RCC 7860 (cell line): ENCODE results near the gene SH3PXD2B.
"Not testable (repeated sequence)": the region's sequence is repeated elsewhere in the genome, so short reads cannot be mapped to it uniquely, and the experiment has no call there.

ENCODE experiments used
- DNase-seq: peaks from one replicate; pipeline ENCODE4 v3.0.0-alpha.2; 2015; ENCODE audit warnings: low spot score
- FAIRE-seq: peaks from 2 replicates; lab custom pipeline; 2012; peaks lifted over from hg19 to GRCh38; lab: Jason Lieb, UNC

SH3PXD2B gene

DNA sequence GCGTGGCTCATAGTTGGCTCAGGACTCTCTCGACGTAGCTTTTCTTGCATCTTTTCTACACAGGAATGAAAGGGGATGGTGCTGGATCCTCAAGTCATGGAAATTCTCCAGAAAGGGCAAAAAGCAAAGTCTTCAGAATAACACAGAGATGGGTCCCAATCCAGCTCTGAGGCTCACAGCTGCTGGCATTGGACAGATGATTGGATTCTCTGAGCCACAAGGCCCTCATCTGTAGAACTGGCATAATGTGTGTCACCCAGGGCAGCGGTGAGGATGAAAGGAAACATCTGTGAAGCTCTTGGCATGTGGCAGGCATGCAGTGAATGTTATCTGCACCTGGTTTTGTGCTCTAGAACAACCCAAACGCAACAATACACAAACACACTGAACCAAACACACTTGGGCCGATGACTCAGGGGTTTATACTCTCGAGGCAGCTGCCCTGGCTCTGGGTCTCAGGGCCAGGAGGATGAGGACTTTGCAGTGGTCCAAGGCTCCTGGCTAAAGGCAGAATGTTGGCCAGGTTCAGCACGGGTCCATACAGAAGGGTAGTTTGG, 106.8 kb downstream of the SH3PXD2B start:
- FAIRE-seq (no peak), DNase-seq (no peak)

DNA sequence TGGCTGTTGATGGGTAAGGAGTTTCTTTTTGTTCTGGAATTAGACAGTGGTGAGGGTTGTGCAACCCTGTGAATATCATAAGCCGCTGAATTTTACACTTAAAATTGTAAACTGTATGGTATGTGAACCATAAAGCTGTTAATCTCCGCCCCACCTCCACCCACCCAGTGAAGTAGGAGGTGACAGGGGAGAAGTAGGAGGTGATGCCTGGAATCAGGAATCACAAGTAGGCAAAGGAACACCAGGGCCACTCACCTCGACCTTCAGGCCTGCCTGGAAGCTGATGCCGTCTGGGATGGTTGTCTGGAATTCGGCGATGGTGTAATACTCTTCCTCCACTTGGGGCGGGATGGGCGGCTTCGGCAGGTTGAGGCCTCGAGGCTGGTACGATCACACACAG, 108.4 kb downstream of the SH3PXD2B start:
- DNase-seq (no peak), FAIRE-seq (no peak)

DNA sequence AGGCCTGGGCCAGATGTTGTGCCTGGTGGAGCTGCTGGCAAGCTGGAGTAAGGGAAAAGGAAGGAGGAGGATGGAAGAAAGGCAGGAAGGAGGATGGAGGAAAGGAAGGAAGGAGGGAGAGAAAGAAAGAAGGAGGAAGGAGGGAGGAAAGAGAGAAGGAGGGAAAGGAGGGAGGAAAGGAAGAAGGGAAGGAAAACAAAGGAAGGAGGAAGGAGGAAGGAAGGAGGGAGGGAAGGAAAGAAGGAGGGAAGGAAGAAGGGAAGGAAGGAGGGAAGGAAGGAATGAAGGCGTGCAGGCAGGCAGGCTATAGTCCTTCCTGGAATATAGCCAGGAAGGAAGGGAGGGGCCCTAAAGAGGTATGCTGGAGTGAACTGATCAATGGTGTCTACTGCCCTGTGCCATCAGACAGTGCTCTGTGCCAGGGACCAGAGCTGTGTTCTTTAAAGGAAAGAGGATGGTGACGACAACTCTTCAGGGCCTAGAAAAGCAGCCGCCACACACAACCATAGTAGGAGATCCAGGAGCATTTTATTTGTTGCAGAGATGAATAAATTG, 109.4 kb downstream of the SH3PXD2B start:
- no peak for FAIRE-seq
- no peak for DNase-seq

DNA sequence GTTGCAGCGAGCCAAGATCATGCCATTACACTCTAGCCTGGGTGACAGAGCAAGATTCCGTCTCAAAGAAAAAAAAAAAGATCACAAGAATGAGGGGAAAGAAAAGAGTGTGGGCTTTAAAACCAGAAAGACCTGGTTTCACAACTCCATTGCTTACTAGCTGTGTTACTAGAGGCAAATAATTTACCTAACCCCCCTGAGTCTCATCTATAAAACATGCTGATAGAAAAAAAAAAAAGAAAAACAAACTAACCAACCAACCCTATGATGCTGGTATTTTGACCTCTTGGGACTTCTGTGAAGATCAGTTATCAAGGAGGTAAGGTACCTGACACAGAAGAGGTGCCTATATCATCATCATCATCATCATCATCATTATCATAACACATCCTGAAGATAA, 110.6 kb downstream of the SH3PXD2B start:
- no peak for DNase-seq
- no peak for FAIRE-seq

DNA sequence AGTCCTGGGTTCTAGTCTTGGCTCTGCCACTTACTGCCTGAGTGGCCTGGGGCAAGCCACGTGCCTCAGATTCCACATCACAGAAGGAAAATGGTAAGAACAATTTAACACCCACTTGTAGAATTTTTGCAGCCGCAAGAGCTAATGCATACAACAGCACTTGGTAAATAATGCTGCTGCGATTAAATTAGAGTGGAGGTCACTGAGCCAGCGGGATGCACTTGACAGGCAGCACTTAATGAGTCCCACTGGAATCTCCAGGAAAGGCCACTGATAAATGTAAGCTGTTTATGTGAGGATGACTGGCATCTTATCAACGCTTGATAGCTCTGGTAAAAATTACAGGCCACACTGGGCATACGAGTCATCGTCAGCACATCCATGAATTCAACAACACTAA, 111.4 kb downstream of the SH3PXD2B start:
- no peak for DNase-seq
- FAIRE-seq, result no peak

DNA sequence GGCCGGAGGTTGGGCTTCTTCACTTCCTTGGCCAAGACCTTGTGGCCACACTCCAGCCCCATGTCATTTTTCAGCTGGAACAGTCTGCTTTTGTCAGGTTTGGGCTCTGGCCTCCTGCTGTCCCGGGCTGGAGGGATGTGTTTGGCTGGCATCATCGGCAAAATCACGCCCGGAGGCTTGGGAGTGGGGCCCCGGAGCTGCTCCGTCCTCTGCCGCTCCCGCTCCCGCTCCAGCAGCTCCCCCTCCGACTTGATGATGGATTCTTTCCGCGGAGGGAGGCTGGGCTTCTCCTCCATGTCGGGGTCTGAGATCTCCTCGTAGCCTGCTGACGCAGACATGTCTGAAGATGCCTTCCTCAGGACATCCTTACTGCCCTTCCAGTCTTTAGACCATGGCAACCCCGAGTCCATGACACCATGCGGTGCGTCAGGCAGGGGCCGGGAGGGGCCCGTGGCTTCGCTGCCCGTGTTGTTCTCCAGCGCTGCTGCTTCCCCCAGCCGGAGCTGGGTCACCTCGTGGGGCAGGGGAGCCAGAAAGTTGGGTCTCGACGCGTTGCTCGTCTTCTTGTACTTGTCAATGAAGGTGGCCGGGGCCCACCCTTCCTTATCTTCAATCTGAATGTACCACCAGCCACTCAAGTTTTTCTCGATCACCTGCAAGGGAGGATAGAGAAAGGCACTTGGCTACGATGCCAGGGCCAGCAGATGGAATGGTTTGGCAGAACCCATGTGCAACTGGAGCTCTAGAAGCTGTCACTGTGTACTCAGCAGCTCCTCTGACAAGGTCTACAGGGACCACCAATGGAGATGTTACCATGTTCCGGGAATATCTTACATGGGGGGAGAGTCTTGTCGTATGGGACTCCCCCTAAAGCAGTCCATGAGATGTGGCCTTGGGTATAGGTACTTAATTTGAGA, 114.8 kb downstream of the SH3PXD2B start:
- FAIRE-seq (no peak), DNase-seq (no peak)

DNA sequence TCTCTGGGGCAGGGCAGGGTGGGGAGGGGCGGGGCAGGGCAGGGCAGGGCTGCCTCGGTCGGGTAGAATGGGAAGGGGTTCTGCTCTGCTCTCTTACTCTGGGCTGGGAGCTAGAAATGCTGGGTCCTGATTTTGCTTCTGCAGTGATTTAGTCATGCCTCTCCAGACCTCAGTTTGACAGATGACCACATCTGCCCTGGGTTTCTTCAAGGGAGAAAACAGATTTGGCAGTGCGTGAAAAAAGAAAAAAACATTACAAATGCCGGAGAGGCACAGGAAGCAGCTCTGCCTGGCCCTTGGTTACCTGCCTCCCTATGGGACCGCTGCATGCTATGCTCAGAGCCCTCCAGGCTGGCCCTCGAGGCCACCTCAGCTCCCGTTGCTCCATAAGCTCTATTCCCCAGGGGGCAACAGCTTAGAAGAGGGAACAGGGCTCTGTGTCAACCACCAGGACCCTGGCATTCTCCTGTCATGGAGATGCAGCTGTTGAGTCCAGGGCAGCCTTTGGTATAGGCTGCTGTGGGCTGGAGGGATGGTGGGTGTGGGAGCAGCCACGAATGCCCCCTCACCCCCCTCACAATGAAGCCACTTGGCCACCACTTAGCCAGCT, 117.5 kb downstream of the SH3PXD2B start:
- FAIRE-seq (no peak), DNase-seq (no peak)

DNA sequence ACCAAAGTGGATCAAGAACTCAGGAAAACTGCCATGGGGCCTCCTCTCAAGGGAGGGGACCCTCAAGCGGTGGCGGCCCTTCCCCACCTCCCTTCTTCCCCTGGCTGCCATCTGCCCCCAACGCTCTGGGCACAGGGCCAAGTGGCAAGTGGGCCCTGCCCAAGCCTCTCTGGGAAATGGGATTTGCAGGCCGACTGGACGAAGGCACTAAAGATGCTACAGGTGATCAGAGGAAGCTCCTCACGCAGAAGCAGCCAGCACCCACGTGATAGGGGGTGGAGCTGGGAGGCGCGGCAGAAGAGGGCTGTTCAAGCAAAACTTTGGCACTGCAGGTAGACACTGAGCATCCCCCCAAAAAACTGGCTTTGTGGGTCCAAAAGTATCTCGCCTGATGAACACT, 118.1 kb downstream of the SH3PXD2B start:
- DNase-seq (no peak), FAIRE-seq (no peak)

DNA sequence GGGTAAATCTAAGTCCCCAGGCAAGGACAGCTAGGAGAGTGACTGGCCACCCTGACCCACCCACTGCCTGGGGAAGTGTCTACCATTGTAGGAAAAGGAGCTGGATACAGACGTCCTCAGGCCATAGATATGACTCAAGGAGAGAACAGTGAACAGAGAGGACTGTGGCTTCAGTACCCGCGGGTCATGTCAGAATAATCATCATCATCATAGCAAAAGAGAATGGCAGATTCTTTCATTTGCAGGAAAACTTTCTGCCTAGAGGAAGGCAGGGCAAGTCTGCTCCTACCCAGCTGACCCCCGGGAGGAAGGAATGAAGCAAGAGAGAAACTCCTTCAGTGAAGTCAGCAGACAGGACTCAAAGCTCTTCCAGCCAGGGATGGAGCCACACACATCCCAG, 118.6 kb downstream of the SH3PXD2B start:
- no peak for DNase-seq
- no peak for FAIRE-seq

DNA sequence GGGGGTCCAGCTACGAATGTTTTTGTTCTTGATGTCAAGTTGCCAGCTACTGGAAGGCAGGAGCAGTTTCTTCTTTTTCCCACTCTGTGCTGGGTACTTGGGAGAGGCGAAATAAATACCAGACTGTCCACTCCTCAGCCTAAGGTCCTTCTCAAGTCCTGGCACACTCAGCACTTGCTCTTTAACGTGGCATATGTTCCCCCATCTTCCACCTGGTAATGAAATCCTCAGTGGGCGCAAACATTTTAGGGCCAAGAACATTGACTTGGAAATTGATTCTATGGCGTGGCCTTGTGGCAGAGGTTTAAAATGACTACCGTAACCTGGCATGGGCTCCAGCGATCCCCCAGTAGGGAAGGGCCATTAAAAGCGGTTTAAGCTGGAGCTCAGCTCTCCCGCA, 119.7 kb downstream of the SH3PXD2B start:
- FAIRE-seq (no peak), DNase-seq (no peak)

DNA sequence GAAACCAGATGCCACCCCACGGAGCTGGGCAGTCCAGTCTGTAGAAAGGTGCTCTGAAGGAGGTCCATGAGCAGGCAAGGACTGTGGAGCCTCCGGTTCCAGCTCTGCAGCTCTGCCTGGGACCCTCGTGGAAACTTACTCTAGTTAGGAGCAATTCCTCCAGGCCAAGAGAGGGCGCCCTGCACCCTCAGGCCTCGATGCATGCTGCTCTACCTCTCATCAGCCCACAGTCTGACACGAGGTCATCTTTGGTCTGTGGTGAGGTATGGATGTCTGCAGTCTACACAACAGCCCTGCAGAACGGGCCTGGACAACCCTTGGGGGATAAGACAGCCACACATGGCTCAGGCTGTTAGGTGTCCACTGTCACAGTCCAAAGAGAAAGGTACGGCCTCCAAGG, 120.1 kb downstream of the SH3PXD2B start:
- no peak for FAIRE-seq

DNA sequence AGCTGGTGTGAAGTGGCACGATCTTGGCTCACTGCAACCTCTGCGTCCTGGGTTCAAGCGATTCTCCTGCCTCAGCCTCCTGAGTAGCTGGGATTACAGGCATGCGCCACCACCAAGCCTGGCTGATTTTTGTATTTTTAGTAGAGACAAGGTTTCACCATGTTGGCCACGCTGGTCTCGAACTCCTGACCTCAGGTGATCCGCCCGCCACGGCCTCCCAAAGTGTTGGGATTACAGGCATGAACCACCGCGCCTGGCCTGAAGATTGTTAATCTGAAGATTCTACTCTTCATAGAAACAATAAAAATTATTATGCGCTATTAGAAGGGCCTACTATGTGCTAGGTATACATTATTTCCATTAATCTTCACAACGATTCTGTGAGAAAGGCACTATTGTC, 127.4 kb downstream of the SH3PXD2B start:
- not testable (repeated sequence) for FAIRE-seq, DNase-seq

More for the DNA sequence above, 120.1 kb downstream of the SH3PXD2B start:
- no peak for DNase-seq

DNA sequence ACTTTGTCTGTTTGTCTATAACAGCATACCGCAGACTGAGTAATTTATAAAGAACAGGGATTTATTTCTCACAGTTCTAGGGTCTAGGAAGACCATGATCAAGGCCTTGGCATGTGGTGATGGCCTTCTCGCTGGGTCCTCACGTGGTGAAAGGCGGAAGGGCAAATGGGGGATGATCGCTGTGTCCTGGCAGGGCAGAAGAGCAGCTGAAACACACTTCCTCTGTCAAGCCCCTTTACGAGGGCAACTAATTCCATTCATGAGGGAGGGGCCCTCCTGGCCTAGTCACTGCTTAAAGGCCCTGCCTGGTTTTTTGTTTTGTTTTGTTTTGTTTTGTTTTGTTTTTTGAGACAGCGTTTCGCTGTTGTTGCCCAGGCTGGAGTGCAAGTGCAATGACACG, 128.9 kb downstream of the SH3PXD2B start:
- FAIRE-seq (no peak), DNase-seq (no peak)

DNA sequence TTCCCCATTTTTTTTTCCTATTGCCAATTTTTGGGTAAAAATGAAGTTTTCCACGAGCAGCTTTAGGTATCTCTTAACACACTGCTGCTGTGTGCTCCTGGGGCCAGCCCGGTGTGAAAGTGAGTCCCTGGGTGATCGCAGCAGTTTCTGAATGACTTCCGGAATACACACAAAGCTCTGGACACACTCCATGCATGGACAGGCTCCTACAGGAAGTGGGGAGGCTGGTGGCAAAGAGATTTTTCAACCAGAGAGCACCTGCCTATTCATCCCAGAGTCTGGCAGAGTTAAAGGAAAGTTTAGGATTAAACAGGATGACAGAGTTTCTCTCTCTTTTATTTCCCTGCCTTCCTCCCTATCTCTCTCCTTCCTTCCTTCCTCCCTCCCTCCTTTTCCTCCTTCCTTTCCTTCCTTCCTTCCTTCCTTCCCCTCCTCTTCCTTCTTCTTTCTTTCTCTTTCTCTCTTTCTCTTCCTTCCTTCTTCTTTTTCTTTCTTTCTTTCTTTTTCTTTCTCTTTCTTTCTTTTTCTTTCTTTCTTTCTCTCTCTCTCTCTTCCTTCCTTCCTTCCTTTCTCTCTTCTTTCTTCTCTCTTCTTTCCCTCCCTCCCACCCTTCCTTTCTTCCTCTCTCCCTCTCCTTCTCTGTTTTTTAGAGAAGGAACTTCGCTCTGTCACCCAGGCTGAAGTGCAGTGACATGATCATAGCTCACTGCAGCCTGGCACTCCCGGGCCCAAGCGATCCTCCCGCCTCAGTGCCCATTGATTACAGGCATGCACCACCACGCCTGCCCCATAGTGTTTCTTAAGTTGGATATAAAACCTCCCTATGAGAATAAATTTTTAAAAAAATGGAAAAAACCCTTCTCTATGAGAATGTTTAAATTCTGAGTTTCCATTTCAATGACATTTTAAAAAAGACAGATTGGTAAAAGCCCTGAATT, 132.0 kb downstream of the SH3PXD2B start:
- FAIRE-seq, result peak; percentile 30
- DNase-seq, result peak; percentile 68

DNA sequence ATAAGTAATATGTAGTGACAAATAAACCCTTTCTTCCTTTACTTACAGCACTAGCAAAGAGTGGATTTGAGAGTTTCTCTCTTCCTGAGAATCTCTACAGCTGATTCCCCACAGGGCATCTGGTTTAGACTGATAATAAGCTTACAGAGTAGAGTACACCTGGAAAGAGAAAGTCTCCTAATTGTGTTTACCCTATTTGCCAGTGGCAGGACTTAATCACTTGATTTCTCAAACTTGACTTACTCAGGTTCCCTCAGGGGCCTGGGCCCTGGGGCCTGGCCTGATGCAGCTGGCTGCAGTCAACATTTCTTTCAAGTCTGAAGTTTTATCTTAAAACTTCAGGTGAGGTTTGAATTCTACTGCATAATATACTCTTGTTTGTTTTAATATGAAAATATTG, 132.7 kb downstream of the SH3PXD2B start:
- no peak for DNase-seq
- no peak for FAIRE-seq

DNA sequence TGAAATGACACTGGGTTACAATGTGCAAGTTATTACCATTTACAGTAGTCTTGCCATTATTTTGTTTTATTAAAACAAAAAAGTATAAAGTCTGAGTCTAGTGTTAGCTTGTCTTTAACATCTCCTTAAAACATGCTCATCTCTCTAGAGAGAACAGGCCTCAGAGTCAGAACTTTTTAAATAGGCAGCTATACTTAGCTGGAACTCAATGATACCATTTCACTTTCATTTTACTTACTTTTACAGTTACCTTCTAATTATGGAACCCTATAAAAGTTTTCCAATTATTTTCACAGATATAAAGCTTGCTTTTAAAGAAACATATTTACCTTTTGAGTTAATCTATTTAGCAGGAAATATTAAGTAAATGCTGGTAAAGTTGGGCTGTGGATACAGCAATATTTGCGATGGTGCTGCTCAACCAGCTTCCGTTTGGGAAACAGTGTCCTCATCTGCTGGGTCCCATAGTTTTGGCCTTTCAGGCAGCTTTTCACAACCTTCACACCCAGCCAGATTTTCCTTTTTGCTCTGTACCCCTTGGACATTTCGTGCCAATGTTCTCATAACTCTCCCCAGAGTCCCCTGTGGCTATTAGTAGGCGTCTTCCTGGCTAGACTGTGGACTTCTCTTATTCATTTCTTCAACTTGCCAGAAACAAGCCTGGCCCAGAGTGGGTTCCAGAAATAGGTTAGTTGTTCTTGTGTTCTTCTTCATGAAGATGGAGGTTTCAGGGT, 134.4 kb downstream of the SH3PXD2B start:
- no peak for FAIRE-seq
- DNase-seq, result no peak

DNA sequence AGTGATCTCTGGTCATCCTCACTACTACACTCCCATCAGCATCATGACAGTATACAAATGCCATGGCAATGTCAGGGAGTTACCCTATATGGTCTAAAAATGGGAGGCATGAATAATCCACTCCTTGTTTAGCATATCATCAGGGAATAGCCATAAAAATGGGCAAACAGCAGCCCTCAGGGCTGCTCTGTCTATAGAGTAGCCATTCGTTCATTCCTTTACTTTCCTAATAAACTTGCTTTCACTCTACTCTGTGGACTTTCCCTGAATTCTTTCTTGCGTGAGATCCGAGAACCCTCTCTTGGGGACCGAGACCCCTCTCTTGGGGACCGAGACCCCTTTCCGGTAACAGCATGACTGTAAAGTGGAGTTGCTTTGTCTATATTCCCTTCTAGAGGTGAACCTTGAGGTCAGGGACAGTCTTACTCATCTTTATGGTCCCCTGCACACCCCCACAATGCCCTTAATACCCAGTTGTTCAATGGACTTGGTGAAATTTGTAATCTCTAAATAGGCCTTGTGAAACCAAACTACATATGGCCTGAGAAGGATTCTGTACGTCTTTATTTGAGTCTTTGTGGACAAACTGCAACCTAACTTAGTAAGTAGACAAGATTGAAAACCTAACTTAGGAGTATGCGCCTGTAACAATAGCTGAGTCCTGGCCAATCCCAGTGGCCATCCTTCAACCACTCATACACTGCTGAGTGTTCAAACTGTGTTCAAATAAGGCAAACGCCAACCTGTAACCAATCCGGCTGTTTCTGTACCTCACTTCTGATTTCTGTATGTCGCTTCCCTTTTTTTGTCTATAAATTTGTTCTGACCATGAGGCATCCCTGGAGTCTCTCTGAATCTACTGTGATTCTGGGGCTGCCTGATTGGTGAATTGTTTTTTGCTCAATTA, 138.5 kb downstream of the SH3PXD2B start:
- no peak for FAIRE-seq
- DNase-seq, result no peak

DNA sequence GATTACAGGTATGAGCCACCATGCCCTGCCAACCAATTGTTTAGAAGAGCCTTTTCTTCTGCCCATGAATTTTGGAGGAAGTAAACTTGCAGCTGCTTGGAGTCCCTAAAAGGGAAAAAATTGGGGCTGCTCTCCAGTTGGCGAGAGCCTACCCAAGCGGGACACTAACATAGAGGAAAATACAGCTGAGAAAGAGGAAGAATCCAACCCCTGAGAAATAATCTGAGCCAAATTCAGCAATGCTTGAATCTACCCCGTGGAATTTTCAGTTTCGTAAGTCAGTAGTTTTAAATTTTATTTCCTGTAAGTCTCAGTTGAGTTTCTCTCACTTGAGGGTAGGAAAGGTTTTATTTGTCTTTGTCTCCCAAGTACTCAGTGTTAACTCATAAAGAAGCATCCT, 140.4 kb downstream of the SH3PXD2B start:
- DNase-seq (no peak), FAIRE-seq (no peak)

DNA sequence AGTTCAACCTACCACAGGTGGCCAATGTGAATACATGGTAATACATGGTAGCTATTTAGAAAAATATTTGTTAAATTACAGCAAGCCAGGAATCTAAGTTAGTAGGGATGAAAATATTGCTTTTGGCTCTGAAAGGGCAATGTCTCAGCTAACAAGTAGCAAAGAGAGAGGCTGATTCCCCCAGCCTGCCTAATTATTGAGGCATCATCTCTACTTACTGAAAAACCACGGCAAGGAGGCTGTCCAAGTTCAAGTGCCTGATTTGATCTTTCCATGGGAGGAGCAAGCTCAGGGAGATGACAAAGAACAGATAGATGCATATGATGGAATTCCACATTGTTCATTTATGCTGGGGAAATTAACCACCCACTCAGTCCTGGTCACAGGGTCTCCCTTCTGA, 142.0 kb downstream of the SH3PXD2B start:
- DNase-seq (no peak), FAIRE-seq (no peak)
